K562 (cell line): Measurements from ENCODE around the gene BACE1. TPM values are rescaled to one million over a fixed set of nuclear protein-coding genes. Genes with fewer than 3 reads are reported as not detected.

Experiments used
- ATAC-seq: fragments of 200-7000 bp; cut with Tn5 transposase; 3 replicates; pipeline ENCODE4 v1.9.1; 2020; ENCODE audit warnings: moderate library complexity
- BruUV-seq: library from RNA; stranded (reverse); fragments of 400-500 nt; replicated peaks from 2 replicates; lab custom pipeline; 2021; lab: Mats Ljungman, UMichigan
- CTCF ChIA-PET: fragments of 300-600 bp; formaldehyde crosslinking; extraction: SDS; loops from one replicate; lab custom pipeline; 2021; ENCODE audit warnings: low intra/inter-chr PET ratio; lab: Yijun Ruan, JAX
- POLR2A ChIA-PET: fragments of 300-600, 350-650 bp; sonication (Branson Sonifier 250); formaldehyde crosslinking; extraction: SDS; loops from one replicate; lab custom pipeline; 2021; ENCODE audit warnings: antibody characterized with exemption, inconsistent platforms; lab: Yijun Ruan, JAX
- DNase-seq, 4 experiments: peaks; one replicate each; pipeline versions ENCODE4 v3.0.0 to v3.0.0-alpha.2; 2011 to 2018; ENCODE audit warnings: low spot score in 3 of 4, mixed read lengths in 3 of 4; ENCODE audit errors: extremely low read depth in 1 of 4
- FAIRE-seq: peaks from 2 replicates; lab custom pipeline; 2011; peaks lifted over from hg19 to GRCh38; lab: Jason Lieb, UNC
- H2AFZ ChIP-seq: 2 replicates; pipeline ENCODE4 v1.6.0; 2011; ENCODE audit warnings: low read depth, low read length, control low read depth, inconsistent platforms
- H3K27ac ChIP-seq: fragments of 200-600 bp; 3 replicates; pipeline ENCODE4 v1.8.0; 2011; ENCODE audit warnings: low read depth, mild to moderate bottlenecking, control low read depth, inconsistent platforms, low read length, moderate library complexity, mixed read lengths; ENCODE audit errors: extremely low read depth
- H3K27me3 ChIP-seq, 2 experiments: fragments of 300-600 bp in 1 of 2; 2 replicates in 1 of 2; 3 replicates in 1 of 2; pipeline versions ENCODE4 v1.6.0 to v1.8.0; 2011; ENCODE audit warnings: inconsistent platforms in 2 of 2, low read length in 2 of 2, mild to moderate bottlenecking in 1 of 2, mixed read lengths in 1 of 2, moderate library complexity in 1 of 2; ENCODE audit not compliant: control insufficient read depth in 2 of 2, insufficient read depth in 2 of 2
- H3K36me3 ChIP-seq: fragments of 300-600 bp; 3 replicates; pipeline ENCODE4 v1.8.0; 2011; ENCODE audit warnings: mild to moderate bottlenecking, low read length, inconsistent platforms; ENCODE audit not compliant: control insufficient read depth, insufficient read depth
- H3K4me1 ChIP-seq, 2 experiments: fragments of 200-600 bp in 1 of 2; replicated peaks in 1 of 2; 2 replicates in 1 of 2; 3 replicates in 1 of 2; pipeline versions ENCODE4 v1.5.1 to v1.8.0; 2011; ENCODE audit warnings: inconsistent platforms in 2 of 2, low read length in 2 of 2, mild to moderate bottlenecking in 1 of 2, mixed read lengths in 1 of 2, moderate library complexity in 1 of 2; ENCODE audit not compliant: control insufficient read depth in 2 of 2, insufficient read depth in 2 of 2
- H3K4me2 ChIP-seq: 2 replicates; pipeline ENCODE4 v1.6.1; 2011; ENCODE audit warnings: low read length, control low read depth, inconsistent platforms, mixed read lengths; ENCODE audit not compliant: insufficient read depth
- H3K4me3 ChIP-seq: fragments of 200-600 bp; sonication (generic), shearing (Covaris generic); 2 replicates; pipeline ENCODE4 v1.5.1; 2016; ENCODE audit warnings: control low read depth, inconsistent platforms
- H3K79me2 ChIP-seq: fragments of 200-600 bp; 3 replicates; pipeline ENCODE4 v1.8.0; 2011; ENCODE audit warnings: low read length, inconsistent platforms; ENCODE audit not compliant: control insufficient read depth, insufficient read depth
- H3K9ac ChIP-seq, 2 experiments: 2 replicates each; pipeline versions ENCODE4 v1.6.0 to v1.6.1; 2011; ENCODE audit warnings: low read depth in 2 of 2, low read length in 2 of 2, control low read depth in 1 of 2, inconsistent platforms in 1 of 2, mild to moderate bottlenecking in 1 of 2, mixed read lengths in 1 of 2; ENCODE audit not compliant: insufficient read depth in 1 of 2
- H3K9me1 ChIP-seq: one replicate; pipeline ENCODE4 v1.6.0; 2011; ENCODE audit warnings: inconsistent platforms, mild to moderate bottlenecking, low read length, moderate library complexity; ENCODE audit not compliant: control insufficient read depth, insufficient read depth
- H3K9me3 ChIP-seq: replicated peaks from 2 replicates; pipeline ENCODE4 v1.5.1; 2011; ENCODE audit warnings: low read depth, low read length, inconsistent platforms; ENCODE audit not compliant: control insufficient read depth, insufficient read depth
- H4K20me1 ChIP-seq: replicated peaks from 2 replicates; pipeline ENCODE4 v1.6.1; 2011; ENCODE audit warnings: low read length, inconsistent platforms, mixed read lengths; ENCODE audit not compliant: control insufficient read depth, insufficient read depth
- BHLHE40 ChIP-seq: IDR thresholded peaks from 2 replicates; pipeline ENCODE4 v1.6.1; 2011; ENCODE audit warnings: low read length, improper control_type of control experiment
- CBX2 ChIP-seq: fragments of 200-600 bp; sonication (generic); IDR thresholded peaks from one replicate; pipeline ENCODE4 v1.6.1; 2012; ENCODE audit warnings: mild to moderate bottlenecking, low read length, inconsistent platforms; ENCODE audit not compliant: insufficient read depth, poor library complexity, severe bottlenecking
- FOXJ2 ChIP-seq: fragments of 200-800 bp; sonication (Bioruptor generic); IDR thresholded peaks from 2 replicates; pipeline ENCODE4 v1.6.1; 2016; ENCODE audit warnings: missing genetic modification characterization, missing compliant biosample characterization
- SIN3A ChIP-seq, 2 experiments: fragments of 150-350 bp in 1 of 2; IDR thresholded peaks; 2 replicates each; pipeline ENCODE4 v1.6.1; 2011 to 2016; ENCODE audit warnings: borderline replicate concordance in 2 of 2, low read depth in 2 of 2, low read length in 2 of 2, mild to moderate bottlenecking in 2 of 2, moderate library complexity in 2 of 2; ENCODE audit not compliant: control insufficient read depth in 1 of 2
- WGBS: fragments of 100-300 bp; shearing (Covaris generic); methylation state at CpG from one replicate; pipeline ENCODE4 v1.1.6; 2016; ENCODE audit warnings: low coverage, mixed read lengths; ENCODE audit not compliant: insufficient coverage; ENCODE audit errors: missing lambda C conversion rate; 5-methylcytosine and 5-hydroxymethylcytosine counted together
- in situ Hi-C: fragments of 300-500 bp; cut with MboI; formaldehyde crosslinking; loops from 4 replicates; pipeline ENCODE4 v1.15.0; 2018; ENCODE audit warnings: inconsistent platforms, mixed read lengths
- intact Hi-C: fragments of 100-400 bp; cut with micrococcal nuclease; formaldehyde crosslinking; loops from 2 replicates; pipeline ENCODE4 v1.14.2; 2022
- polyA plus RNA-seq, 8 experiments: library from polyadenylated mRNA; depleted of rRNA in 4 of 8; stranded (reverse) in 5 of 8; unstranded in 3 of 8; fragments of >200 nt; fragmentation: Nextera tagmentation in 2 of 8; fragmentation: Illumina TruSeq in 1 of 8; extraction: Ambion mirVana in 2 of 8; extraction: Trizol in 1 of 8; gene quantifications; 2 replicates each; pipeline versions ENCODE4 v1.2.1 to v1.2.3, GENCODE V29; 2011 to 2014; ENCODE audit warnings: inconsistent platforms in 1 of 8, missing spikeins in 1 of 8
- total RNA-seq, 7 experiments: library from RNA; depleted of rRNA in 6 of 7; stranded (reverse); fragments of >200 nt in 6 of 7; fragmentation: Illumina TruSeq in 2 of 7; extraction: Trizol in 2 of 7; gene quantifications; 2 replicates each; pipeline versions ENCODE4 v1.2.1 to v1.2.3, GENCODE V29; 2011 to 2021; ENCODE audit warnings: low replicate concordance in 1 of 7

BACE1 gene
- total and polyA plus RNA-seq, 9 of the 15 experiments (the other 6 are each of a cell fraction or from before 2014, with no cell fraction given), result 0.01 to 0.25 (median 0.16) TPM; not detected in 5

DNA sequence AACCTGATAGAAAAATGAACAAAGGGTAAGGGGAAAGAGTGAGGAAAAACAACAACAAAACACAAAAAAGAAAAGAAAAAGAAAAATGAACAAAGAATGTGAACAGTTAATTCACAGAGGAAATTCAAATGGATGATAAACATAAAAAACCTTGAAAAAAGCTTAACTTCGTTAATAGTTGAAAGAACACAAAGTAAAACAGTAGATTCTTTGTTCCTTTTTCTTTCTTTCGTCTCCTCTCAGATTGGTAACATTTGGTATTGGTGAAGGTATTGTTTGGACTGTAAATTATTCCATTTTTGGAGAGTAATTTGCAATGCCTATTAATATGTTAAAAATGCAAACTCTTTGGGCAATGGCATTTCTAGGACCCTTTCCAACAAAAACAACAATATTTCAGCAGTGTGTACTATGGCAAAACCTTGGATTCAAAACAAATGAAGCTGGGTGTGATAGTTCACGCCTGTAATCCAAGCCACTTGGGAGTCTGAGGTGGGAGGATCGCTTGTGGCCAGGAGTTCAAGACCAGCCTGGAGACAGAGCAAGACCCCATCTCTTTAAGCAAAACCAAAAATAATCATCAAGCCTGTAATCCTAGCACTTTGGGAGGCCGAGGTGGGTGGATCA is 3.3 kb upstream of the BACE1 start:
- no peak for DNase-seq
- H3K9ac ChIP-seq, result no peak overlapping the region
- intact Hi-C loops, result no loop called here
- no peak for FAIRE-seq
- peaks cover 0 to 18% of the 10 kb centered on the region in 2 experiments; a peak in 2 of 5 replicates for H3K4me1 ChIP-seq
- TF ChIP-seq CBX2, result peak; percentile 5
- TF ChIP-seq SIN3A (IDR thresholded peaks at IDR 0.05; ENCODE audit: borderline replicate concordance in 2 of 2, control insufficient read depth in 1 of 2, low read depth in 2 of 2, low read length in 2 of 2), result no peak
- TF ChIP-seq FOXJ2 (tag), result no peak
- no peak for TF ChIP-seq BHLHE40
- H3K27me3 ChIP-seq, result peaks cover 3 to 22% of the 10 kb centered on the region in 2 experiments; a peak in 4 of 5 replicates
- H4K20me1 ChIP-seq, result 0 out of 2 replicates have a peak, but pooled peaks cover 4% of the 10 kb centered on the region
- no peak overlapping the region for H3K4me3 ChIP-seq
- no peaks in the 10 kb centered on the region for H3K36me3 ChIP-seq
- no peaks in the 10 kb centered on the region for H3K9me3 ChIP-seq
- in situ Hi-C loops, result no loop called here
- H3K27ac ChIP-seq, result no peak overlapping the region
- no TSS peak for BruUV-seq
- no peak overlapping the region for H2AFZ ChIP-seq
- POLR2A ChIA-PET, result interaction anchor here (2.9 kb wide), 1 partner anchor 8 kb away, joined by 8 read pairs; the partner anchor contains the start of gene CEP164
- H3K9me1 ChIP-seq, result no peaks in the 10 kb centered on the region
- CTCF ChIA-PET, result no interaction called here
- WGBS, result 10% methylated on average over 5 of the region's 5 CpGs
- no peaks in the 10 kb centered on the region for H3K79me2 ChIP-seq
- no peak for ATAC-seq
- no peak overlapping the region for H3K4me2 ChIP-seq
